HG03135 (cell line): ENCODE data around the gene CDH4.

Experiments
- ATAC-seq: cut with Tn5 transposase; IDR thresholded peaks from one replicate; pipeline ENCODE4 v1.9.1; 2021; ENCODE audit warnings: mild to moderate bottlenecking, moderate library complexity; ENCODE audit not compliant: unreplicated experiment

CDH4 gene

GRCh38 chr20:61280217-61280980, 28.3 kb downstream of the CDH4 start:
- no peak for ATAC-seq

GRCh38 chr20:61281286-61281795, 29.3 kb downstream of the CDH4 start:
- ATAC-seq = no peak

- ATAC-seq = no peak
Measured at GRCh38 chr20:61284752-61285151, 32.7 kb downstream of the CDH4 start.

- ATAC-seq = no peak
Measured at GRCh38 chr20:61285152-61285645, 33.1 kb downstream of the CDH4 start.

- no peak for ATAC-seq
Measured at GRCh38 chr20:61285691-61286090, 33.6 kb downstream of the CDH4 start.

GRCh38 chr20:61287583-61288275, 35.7 kb downstream of the CDH4 start:
- no peak for ATAC-seq

GRCh38 chr20:61288331-61288784, 36.3 kb downstream of the CDH4 start:
- no peak for ATAC-seq

- no peak for ATAC-seq
Measured at GRCh38 chr20:61289166-61289565, 37.1 kb downstream of the CDH4 start.

- no peak for ATAC-seq
Measured at GRCh38 chr20:61290721-61291120, 38.7 kb downstream of the CDH4 start.

- ATAC-seq = no peak
Measured at GRCh38 chr20:61291166-61291829, 39.2 kb downstream of the CDH4 start.

- ATAC-seq = no peak
Measured at GRCh38 chr20:61292391-61292790, 40.3 kb downstream of the CDH4 start.

GRCh38 chr20:61292821-61293612, 41.0 kb downstream of the CDH4 start:
- no peak for ATAC-seq

- ATAC-seq = no peak
Measured at GRCh38 chr20:61293951-61294350, 41.9 kb downstream of the CDH4 start.

GRCh38 chr20:61295249-61295648, 43.2 kb downstream of the CDH4 start:
- no peak for ATAC-seq

- ATAC-seq = no peak
Measured at GRCh38 chr20:61295682-61296628, 43.9 kb downstream of the CDH4 start.

- ATAC-seq = no peak
Measured at GRCh38 chr20:61296629-61297019, 44.6 kb downstream of the CDH4 start.

- ATAC-seq = no peak
Measured at GRCh38 chr20:61297491-61297890, 45.4 kb downstream of the CDH4 start.

GRCh38 chr20:61297986-61298385, 45.9 kb downstream of the CDH4 start:
- no peak for ATAC-seq

GRCh38 chr20:61298661-61299060, 46.6 kb downstream of the CDH4 start:
- no peak for ATAC-seq

GRCh38 chr20:61299104-61299503, 47.0 kb downstream of the CDH4 start:
- ATAC-seq = no peak
